GM18907 (cell line): ENCODE results near the gene LIN7C.

ENCODE experiments used
- ATAC-seq: cut with Tn5 transposase; IDR thresholded peaks from one replicate; pipeline ENCODE4 v1.9.1; 2021; ENCODE audit warnings: mild to moderate bottlenecking, moderate library complexity; ENCODE audit not compliant: unreplicated experiment

The LIN7C gene

GRCh38 chr11:27471589-27472397, 34.8 kb downstream of the LIN7C start:
- peak; percentile 55 for ATAC-seq

- peak; percentile 7 for ATAC-seq
These were observed 35.6 kb downstream of the LIN7C start for GRCh38 chr11:27470826-27471588.

- ATAC-seq: no peak
These were observed 36.4 kb downstream of the LIN7C start for GRCh38 chr11:27470166-27470565.

GRCh38 chr11:27468995-27469695, 37.4 kb downstream of the LIN7C start:
- ATAC-seq: no peak

- ATAC-seq: no peak
These were observed 38.2 kb downstream of the LIN7C start for GRCh38 chr11:27468209-27468994.

- ATAC-seq: no peak
These were observed 39.2 kb downstream of the LIN7C start for GRCh38 chr11:27467181-27467913.

GRCh38 chr11:27466363-27466762, 40.2 kb downstream of the LIN7C start:
- no peak for ATAC-seq

GRCh38 chr11:27465629-27466028, 40.9 kb downstream of the LIN7C start:
- no peak for ATAC-seq

GRCh38 chr11:27464909-27465308, 41.7 kb downstream of the LIN7C start:
- ATAC-seq: no peak

GRCh38 chr11:27464289-27464696, 42.3 kb downstream of the LIN7C start:
- ATAC-seq: no peak

- no peak for ATAC-seq
These were observed 44.0 kb downstream of the LIN7C start for GRCh38 chr11:27462543-27462942.

- ATAC-seq: no peak
These were observed 46.2 kb downstream of the LIN7C start for GRCh38 chr11:27460158-27460978.

GRCh38 chr11:27459191-27459590, 47.4 kb downstream of the LIN7C start:
- no peak for ATAC-seq

GRCh38 chr11:27458182-27458581, 48.4 kb downstream of the LIN7C start:
- no peak for ATAC-seq

- ATAC-seq: no peak
These were observed 49.7 kb downstream of the LIN7C start for GRCh38 chr11:27456795-27457329.

GRCh38 chr11:27456140-27456794, 50.3 kb downstream of the LIN7C start:
- ATAC-seq: no peak

- ATAC-seq: no peak
These were observed 50.9 kb downstream of the LIN7C start for GRCh38 chr11:27455667-27456066.

- ATAC-seq: no peak
These were observed 52.9 kb downstream of the LIN7C start for GRCh38 chr11:27453701-27454100.
